HepG2 (cell line): ENCODE measurements around the gene CEP164.

ENCODE experiments used
- ATF2 ChIP-seq: sonication (generic); formaldehyde crosslinking; IDR thresholded peaks from 2 replicates; pipeline ENCODE4 v1.4.0; 2020; ENCODE audit warnings: missing genetic modification reagents
- CHCHD3 ChIP-seq: sonication (generic); formaldehyde crosslinking; IDR thresholded peaks from 2 replicates; pipeline ENCODE4 v1.8.0; 2022; ENCODE audit warnings: mild to moderate bottlenecking, missing genetic modification reagents, moderate library complexity
- ETV6 ChIP-seq: sonication (generic); formaldehyde crosslinking; conservative IDR thresholded peaks from 2 replicates; pipeline ENCODE4 v1.4.0; 2020; ENCODE audit warnings: missing genetic modification reagents
- HNF4G ChIP-seq, 2 experiments: sonication (generic) in 1 of 2; formaldehyde crosslinking in 1 of 2; IDR thresholded peaks; 2 replicates each; pipeline versions ENCODE4 v1.4.0 to v1.6.1; 2011 to 2020; ENCODE audit warnings: borderline replicate concordance in 2 of 2, low read depth in 2 of 2, mild to moderate bottlenecking in 2 of 2, low read length in 1 of 2, missing genetic modification reagents in 1 of 2, moderate library complexity in 1 of 2
- KMT2A ChIP-seq: sonication (generic); formaldehyde crosslinking; IDR thresholded peaks from 2 replicates; pipeline ENCODE4 v1.4.0; 2020; ENCODE audit warnings: missing genetic modification reagents
- MAX ChIP-seq: IDR thresholded peaks from 2 replicates; pipeline ENCODE4 v1.6.1; 2012; ENCODE audit warnings: inconsistent platforms
- PHB2 ChIP-seq: fragments of 450-650 bp; IDR thresholded peaks from 2 replicates; pipeline ENCODE4 v1.6.1; 2018; ENCODE audit not compliant: partially characterized antibody
- RAD21 ChIP-seq: fragments of 450-650 bp; formaldehyde crosslinking; IDR thresholded peaks from 2 replicates; pipeline ENCODE4 v1.5.0; 2020; ENCODE audit warnings: mild to moderate bottlenecking
- SP1 ChIP-seq, 2 experiments: fragments of 450-650 bp in 1 of 2; sonication (generic) in 1 of 2; formaldehyde crosslinking in 1 of 2; IDR thresholded peaks; 2 replicates each; pipeline versions ENCODE4 v1.4.0 to v1.6.1; 2016 to 2020; ENCODE audit warnings: missing genetic modification reagents in 1 of 2
- TGIF2 ChIP-seq: IDR thresholded peaks from 2 replicates; pipeline ENCODE4 v1.6.1; 2016; ENCODE audit warnings: control low read depth, missing compliant biosample characterization
- TRIM22 ChIP-seq: fragments of 450-650 bp; IDR thresholded peaks from 2 replicates; pipeline ENCODE4 v1.6.1; 2017
- ZBTB7A ChIP-seq: sonication (generic); formaldehyde crosslinking; IDR thresholded peaks from 2 replicates; pipeline ENCODE4 v1.8.0; 2022; ENCODE audit warnings: mild to moderate bottlenecking, missing genetic modification reagents
- ZNF3 ChIP-seq: IDR thresholded peaks from 2 replicates; pipeline ENCODE4 v1.7.0; 2017; ENCODE audit warnings: inconsistent platforms
- TF ChIP-seq, protein P1 (sequence below): sonication (generic); formaldehyde crosslinking; IDR thresholded peaks from 2 replicates; pipeline ENCODE4 v1.5.0; 2020; ENCODE audit warnings: mild to moderate bottlenecking, missing genetic modification reagents, moderate library complexity

- no peak for TF ChIP-seq ZNF3 (CRISPR knock-in tag)
- no peak for TF ChIP-seq ZBTB7A (CRISPR knock-in tag)
- TF ChIP-seq ETV6 = no peak
- TF ChIP-seq, protein P1, sequence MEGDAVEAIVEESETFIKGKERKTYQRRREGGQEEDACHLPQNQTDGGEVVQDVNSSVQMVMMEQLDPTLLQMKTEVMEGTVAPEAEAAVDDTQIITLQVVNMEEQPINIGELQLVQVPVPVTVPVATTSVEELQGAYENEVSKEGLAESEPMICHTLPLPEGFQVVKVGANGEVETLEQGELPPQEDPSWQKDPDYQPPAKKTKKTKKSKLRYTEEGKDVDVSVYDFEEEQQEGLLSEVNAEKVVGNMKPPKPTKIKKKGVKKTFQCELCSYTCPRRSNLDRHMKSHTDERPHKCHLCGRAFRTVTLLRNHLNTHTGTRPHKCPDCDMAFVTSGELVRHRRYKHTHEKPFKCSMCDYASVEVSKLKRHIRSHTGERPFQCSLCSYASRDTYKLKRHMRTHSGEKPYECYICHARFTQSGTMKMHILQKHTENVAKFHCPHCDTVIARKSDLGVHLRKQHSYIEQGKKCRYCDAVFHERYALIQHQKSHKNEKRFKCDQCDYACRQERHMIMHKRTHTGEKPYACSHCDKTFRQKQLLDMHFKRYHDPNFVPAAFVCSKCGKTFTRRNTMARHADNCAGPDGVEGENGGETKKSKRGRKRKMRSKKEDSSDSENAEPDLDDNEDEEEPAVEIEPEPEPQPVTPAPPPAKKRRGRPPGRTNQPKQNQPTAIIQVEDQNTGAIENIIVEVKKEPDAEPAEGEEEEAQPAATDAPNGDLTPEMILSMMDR (CRISPR knock-in tag) = no peak
- no peak for TF ChIP-seq SP1 (IDR thresholded peaks at IDR 0.05)
- no peak for TF ChIP-seq SP1 (CRISPR knock-in tag; IDR thresholded peaks at IDR 0.05)
- TF ChIP-seq HNF4G (IDR thresholded peaks at IDR 0.05; ENCODE audit: borderline replicate concordance, low read depth, low read length) = no peak
- TF ChIP-seq HNF4G (CRISPR knock-in tag; IDR thresholded peaks at IDR 0.05; ENCODE audit: borderline replicate concordance, low read depth) = no peak
- no peak for TF ChIP-seq KMT2A (CRISPR knock-in tag)
- TF ChIP-seq TGIF2 (CRISPR knock-in tag) = no peak
- TF ChIP-seq ATF2 (CRISPR knock-in tag) = no peak
- TF ChIP-seq CHCHD3 (CRISPR knock-in tag) = no peak
- TF ChIP-seq TRIM22 = no peak
- TF ChIP-seq PHB2 = no peak
- no peak for TF ChIP-seq MAX
- no peak for TF ChIP-seq RAD21 (CRISPR knock-in tag)
Measured at GRCh38 chr11:117420143-117420485, 92.5 kb downstream of the CEP164 start.
